H1 (cell line): ENCODE data around the gene LCMT1. TPM values are rescaled to one million over a fixed set of nuclear protein-coding genes. Genes with fewer than 3 reads are reported as not detected.

Experiments used
- CTCF ChIA-PET: fragments of 300-600 bp; sonication (Branson Sonifier 250); formaldehyde crosslinking; loops from one replicate; lab custom pipeline; 2021; ENCODE audit not compliant: partially characterized antibody; lab: Charles Lee
- POLR2A ChIA-PET: fragments of 300-600 bp; sonication (Branson Sonifier 250); formaldehyde crosslinking; loops from one replicate; lab custom pipeline; 2021; ENCODE audit warnings: inconsistent platforms; ENCODE audit not compliant: partially characterized antibody; lab: Charles Lee
- DNase-seq, 2 experiments: peaks; one replicate each; pipeline versions ENCODE4 v3.0.0 to v3.0.0-alpha.2; 2010 to 2022; ENCODE audit warnings: low spot score in 2 of 2, low read depth in 1 of 2, mixed read lengths in 1 of 2
- FAIRE-seq: peaks from 2 replicates; lab custom pipeline; 2011; peaks lifted over from hg19 to GRCh38; lab: Jason Lieb, UNC
- H2AFZ ChIP-seq: 2 replicates; pipeline ENCODE4 v1.8.1; 2012; ENCODE audit warnings: low read length, inconsistent platforms
- H2AK5ac ChIP-seq: 2 replicates; pipeline ENCODE4 v1.6.1; 2013; ENCODE audit warnings: low read depth, low read length
- H2BK120ac ChIP-seq: replicated peaks from 2 replicates; pipeline ENCODE3; 2013; ENCODE audit warnings: low read depth, low read length, inconsistent platforms
- H2BK12ac ChIP-seq: 2 replicates; pipeline ENCODE4 v1.6.1; 2013; ENCODE audit warnings: low read depth, low read length
- H2BK15ac ChIP-seq: 2 replicates; pipeline ENCODE4 v1.6.1; 2013; ENCODE audit warnings: low read length
- H2BK20ac ChIP-seq: 2 replicates; pipeline ENCODE4 v1.6.1; 2013; ENCODE audit warnings: low read length
- H2BK5ac ChIP-seq: 2 replicates; pipeline ENCODE4 v1.6.1; 2013; ENCODE audit warnings: low read depth, low read length
- H3K14ac ChIP-seq: 2 replicates; pipeline ENCODE4 v1.6.1; 2013; ENCODE audit warnings: inconsistent platforms; ENCODE audit not compliant: insufficient read length
- H3K18ac ChIP-seq: 2 replicates; pipeline ENCODE4 v1.6.1; 2013; ENCODE audit warnings: low read length; ENCODE audit errors: extremely low read depth
- H3K23ac ChIP-seq: 2 replicates; pipeline ENCODE4 v1.6.1; 2013; ENCODE audit warnings: inconsistent platforms; ENCODE audit not compliant: insufficient read length
- H3K23me2 ChIP-seq: 2 replicates; pipeline ENCODE4 v1.6.1; 2013; ENCODE audit warnings: low read depth, low read length
- H3K27ac ChIP-seq: 2 replicates; pipeline ENCODE4 v1.6.1; 2011; ENCODE audit warnings: low read depth, low read length, inconsistent platforms
- H3K27me3 ChIP-seq, 4 experiments: replicated peaks in 1 of 4; 1 replicate in 1 of 4; 2 replicates in 3 of 4; pipeline versions ENCODE4 v1.6.1 to v1.8.1; 2011 to 2013; ENCODE audit warnings: low read length in 3 of 4, mild to moderate bottlenecking in 3 of 4, inconsistent platforms in 2 of 4, mixed read lengths in 2 of 4, moderate library complexity in 1 of 4; ENCODE audit not compliant: control insufficient read depth in 3 of 4, insufficient read depth in 3 of 4; ENCODE audit errors: extremely low read depth in 1 of 4
- H3K36me3 ChIP-seq, 4 experiments: 2 replicates each; pipeline versions ENCODE4 v1.6.1 to v1.8.1; 2011 to 2013; ENCODE audit warnings: mild to moderate bottlenecking in 4 of 4, low read length in 3 of 4, moderate library complexity in 2 of 4, control low read depth in 1 of 4, inconsistent platforms in 1 of 4; ENCODE audit not compliant: insufficient read depth in 4 of 4, control insufficient read depth in 2 of 4
- H3K4ac ChIP-seq: replicated peaks from 2 replicates; pipeline ENCODE3; 2013; ENCODE audit warnings: low read length, low read depth, mixed read lengths, inconsistent platforms; ENCODE audit not compliant: insufficient read length
- H3K4me1 ChIP-seq, 4 experiments: replicated peaks in 1 of 4; 1 replicate in 1 of 4; 2 replicates in 3 of 4; pipeline versions ENCODE4 v1.6.1 to v1.8.1; 2011 to 2013; ENCODE audit warnings: low read length in 3 of 4, inconsistent platforms in 2 of 4, mixed read lengths in 1 of 4; ENCODE audit not compliant: insufficient read depth in 4 of 4, control insufficient read depth in 3 of 4
- H3K4me2 ChIP-seq, 2 experiments: 2 replicates each; pipeline versions ENCODE4 v1.6.1 to v1.8.1; 2011 to 2013; ENCODE audit warnings: low read depth in 2 of 2, low read length in 2 of 2, control low read depth in 1 of 2, inconsistent platforms in 1 of 2, mild to moderate bottlenecking in 1 of 2; ENCODE audit not compliant: insufficient read depth in 1 of 2
- H3K4me3 ChIP-seq, 4 experiments: fragments of 200-600, 300-600 bp in 1 of 4; sonication (generic), shearing (Covaris generic), sonication (Bioruptor Twin) in 1 of 4; 2 replicates each; pipeline versions ENCODE4 v1.5.1 to v1.8.1; 2011 to 2016; ENCODE audit warnings: low read length in 4 of 4, low read depth in 3 of 4, control low read depth in 2 of 4, inconsistent platforms in 2 of 4, mild to moderate bottlenecking in 2 of 4, mixed read lengths in 1 of 4, moderate library complexity in 1 of 4; ENCODE audit not compliant: insufficient read depth in 2 of 4; ENCODE audit errors: extremely low read depth in 1 of 4
- H3K56ac ChIP-seq: replicated peaks from 2 replicates; pipeline ENCODE3; 2013; ENCODE audit warnings: low read depth, mild to moderate bottlenecking, mixed read lengths, low read length, inconsistent platforms; ENCODE audit not compliant: insufficient read length
- H3K79me1 ChIP-seq: 2 replicates; pipeline ENCODE4 v1.6.1; 2013; ENCODE audit warnings: low read depth, low read length, control low read depth
- H3K79me2 ChIP-seq, 2 experiments: 2 replicates each; pipeline versions ENCODE4 v1.6.1 to v1.8.1; 2012 to 2013; ENCODE audit warnings: low read length in 2 of 2, mild to moderate bottlenecking in 2 of 2, inconsistent platforms in 1 of 2; ENCODE audit not compliant: insufficient read depth in 2 of 2, control insufficient read depth in 1 of 2
- H3K9ac ChIP-seq, 4 experiments: replicated peaks in 1 of 4; 1 replicate in 1 of 4; 2 replicates in 3 of 4; pipeline versions ENCODE4 v1.6.1 to v1.8.1; 2011 to 2013; ENCODE audit warnings: low read depth in 3 of 4, low read length in 3 of 4, control low read depth in 2 of 4, mild to moderate bottlenecking in 2 of 4, moderate library complexity in 2 of 4, inconsistent platforms in 1 of 4; ENCODE audit errors: extremely low read depth in 1 of 4
- H3K9me3 ChIP-seq, 2 experiments: 2 replicates each; pipeline versions ENCODE4 v1.6.1 to v1.8.1; 2012 to 2013; ENCODE audit warnings: mild to moderate bottlenecking in 2 of 2, moderate library complexity in 2 of 2, control low read depth in 1 of 2, inconsistent platforms in 1 of 2, low read depth in 1 of 2, low read length in 1 of 2, mixed read lengths in 1 of 2; ENCODE audit not compliant: insufficient read depth in 2 of 2
- H4K20me1 ChIP-seq, 2 experiments: replicated peaks in 1 of 2; 2 replicates each; pipeline versions ENCODE3 to v1.8.1; 2011 to 2013; ENCODE audit warnings: inconsistent platforms in 2 of 2, low read length in 2 of 2, mild to moderate bottlenecking in 1 of 2; ENCODE audit not compliant: insufficient read depth in 2 of 2, control insufficient read depth in 1 of 2
- H4K5ac ChIP-seq: 2 replicates; pipeline ENCODE4 v1.6.1; 2013; ENCODE audit warnings: low read length, low read depth, mixed read lengths, inconsistent platforms; ENCODE audit not compliant: insufficient read length
- H4K8ac ChIP-seq: 2 replicates; pipeline ENCODE4 v1.8.0; 2013; ENCODE audit warnings: mild to moderate bottlenecking, moderate library complexity, low read length, inconsistent platforms; ENCODE audit not compliant: insufficient read depth; ENCODE audit errors: extremely low read depth
- H4K91ac ChIP-seq: replicated peaks from 2 replicates; pipeline ENCODE3; 2013; ENCODE audit warnings: low read length, mixed read lengths, inconsistent platforms; ENCODE audit not compliant: insufficient read length
- BRCA1 ChIP-seq: IDR thresholded peaks from 2 replicates; pipeline ENCODE4 v1.6.1; 2012; ENCODE audit warnings: low read depth, low read length, improper control_type of control experiment
- CBX8 ChIP-seq: fragments of 300-800, 300-1000 bp; sonication (generic); IDR thresholded peaks from 2 replicates; pipeline ENCODE4 v1.7.1; 2016; ENCODE audit warnings: low read depth, low read length, borderline replicate concordance
- CTCF ChIP-seq, 3 experiments: IDR thresholded peaks; 1 replicate in 2 of 3; 2 replicates in 1 of 3; pipeline versions ENCODE4 v1.5.1 to v1.6.1; 2011; ENCODE audit warnings: low read length in 3 of 3, mild to moderate bottlenecking in 3 of 3, inconsistent platforms in 2 of 3, low read depth in 1 of 3, moderate library complexity in 1 of 3; ENCODE audit not compliant: insufficient read depth in 1 of 3; ENCODE audit errors: control extremely low read depth in 1 of 3
- JUN ChIP-seq: IDR thresholded peaks from 2 replicates; pipeline ENCODE4 v1.6.1; 2011; ENCODE audit warnings: low read depth, mild to moderate bottlenecking, improper control_type of control experiment, low read length
- MAFK ChIP-seq: IDR thresholded peaks from 2 replicates; pipeline ENCODE4 v1.6.1; 2012; ENCODE audit warnings: low read depth, mild to moderate bottlenecking, improper control_type of control experiment, low read length
- MAX ChIP-seq: IDR thresholded peaks from 2 replicates; pipeline ENCODE4 v1.6.1; 2012; ENCODE audit warnings: inconsistent platforms
- NRF1 ChIP-seq: IDR thresholded peaks from 2 replicates; pipeline ENCODE4 v1.6.1; 2011; ENCODE audit warnings: mild to moderate bottlenecking, low read depth, low read length, improper control_type of control experiment
- RNF2 ChIP-seq: fragments of 200-900, 300-1000 bp; sonication (generic); IDR thresholded peaks from 2 replicates; pipeline ENCODE4 v1.7.1; 2016; ENCODE audit warnings: borderline replicate concordance, low read depth, mild to moderate bottlenecking, antibody characterized with exemption, low read length; ENCODE audit not compliant: poor library complexity, severe bottlenecking; ENCODE audit errors: missing control alignments
- SIRT6 ChIP-seq: IDR thresholded peaks from one replicate; pipeline ENCODE4 v1.7.1; 2012; ENCODE audit warnings: low read length, inconsistent platforms
- USF2 ChIP-seq: IDR thresholded peaks from 2 replicates; pipeline ENCODE4 v1.6.1; 2011; ENCODE audit warnings: low read length, improper control_type of control experiment
- WGBS, 2 experiments: shearing (Covaris generic) in 1 of 2; methylation state at CpG; one replicate each; pipeline versions ENCODE4 v1.1.6 to v1.1.7; 2013 to 2015; ENCODE audit warnings: low lambda C conversion rate in 2 of 2, mixed read lengths in 2 of 2, inconsistent platforms in 1 of 2, low coverage in 1 of 2, missing lambda C conversion rate in 1 of 2; ENCODE audit not compliant: insufficient replicate concordance in 2 of 2, insufficient coverage in 1 of 2, insufficient read length in 1 of 2; ENCODE audit errors: extremely low coverage in 1 of 2, missing lambda C conversion rate in 1 of 2; 5-methylcytosine and 5-hydroxymethylcytosine counted together
- polyA plus RNA-seq, 7 experiments: library from polyadenylated mRNA; depleted of rRNA in 3 of 7; stranded (reverse) in 5 of 7; unstranded in 2 of 7; fragments of >200 nt in 5 of 7; fragments of 200-250 nt in 2 of 7; gene quantifications; 1 replicate in 5 of 7; 2 replicates in 1 of 7; 4 replicates in 1 of 7; pipeline versions ENCODE4 v1.2.1 to v1.2.3, GENCODE V29; 2011 to 2013; ENCODE audit warnings: missing spikeins in 2 of 7, mixed read lengths in 2 of 7
- total RNA-seq: library from RNA; stranded (reverse); fragmentation: NEBNext Ultra II Directional; extraction: Animal tissue kit (Norgen Biotek cat#: 25700); gene quantifications from 2 replicates; pipeline ENCODE4 v1.2.1, GENCODE V29; 2021

Gene LCMT1
- total and polyA plus RNA-seq, 2 of the 8 experiments (the other 6 are each of a cell fraction or from before 2014, with no cell fraction given): 61.0 to 80.8 TPM

- ChIA-PET POLR2A (no interaction called here), CTCF (interaction anchor here (1.0 kb wide), 1 partner anchor 33 kb away, joined by 3 read pairs; no protein-coding TSS in a partner anchor)
- no peak overlapping the region for H4K8ac ChIP-seq
- no peaks in the 10 kb centered on the region for H3K4me1 ChIP-seq
- H2BK120ac ChIP-seq: no peak overlapping the region
- no peaks in the 10 kb centered on the region for H3K9me3 ChIP-seq
- no peak for FAIRE-seq
- no peaks in the 10 kb centered on the region for H3K23me2 ChIP-seq
- H3K4ac ChIP-seq: no peak overlapping the region
- DNase-seq: no peak
- H3K79me1 ChIP-seq: no peaks in the 10 kb centered on the region
- no peak overlapping the region for H4K91ac ChIP-seq
- no peak overlapping the region for H3K4me2 ChIP-seq
- 96% methylated on average over 6 of the region's 6 CpGs; no CpG with 5 or more reads in 1 of the 2 experiments for WGBS, 2 experiments
- no peaks in the 10 kb centered on the region for H4K20me1 ChIP-seq
- no peak overlapping the region for H3K4me3 ChIP-seq
- H2BK12ac ChIP-seq: no peak overlapping the region
- H3K79me2 ChIP-seq: no peaks in the 10 kb centered on the region
- H3K36me3 ChIP-seq: no peaks in the 10 kb centered on the region
- no peak overlapping the region for H2AFZ ChIP-seq
- H2BK20ac ChIP-seq: no peak overlapping the region
- no peak overlapping the region for H3K27ac ChIP-seq
- H2AK5ac ChIP-seq: no peak overlapping the region
- no peak overlapping the region for H3K18ac ChIP-seq
- H3K56ac ChIP-seq: no peak overlapping the region
- no peak overlapping the region for H3K9ac ChIP-seq
- no peak overlapping the region for H4K5ac ChIP-seq
- no peak overlapping the region for H2BK5ac ChIP-seq
- H3K23ac ChIP-seq: no peak overlapping the region
- no peak overlapping the region for H3K14ac ChIP-seq
- no peak overlapping the region for H2BK15ac ChIP-seq
- H3K27me3 ChIP-seq: no peaks in the 10 kb centered on the region
- TF ChIP-seq MAFK (no peak), BRCA1 (no peak), CTCF (IDR thresholded peaks at IDR 0.05; ENCODE audit: control extremely low read depth in 1 of 3, insufficient read depth in 1 of 3, low read depth in 1 of 3, low read length in 3 of 3) (no peak), JUN (no peak), NRF1 (no peak), MAX (no peak), CBX8 (no peak), RNF2 (no peak), USF2 (no peak), SIRT6 (no peak)
These were observed 80.6 kb downstream of the LCMT1 start for GRCh38 chr16:25192096-25192495.
